ENCODE measurements around the gene ITGA2. TPM values are rescaled to one million over a fixed set of nuclear protein-coding genes. Genes with fewer than 3 reads are reported as not detected.

ITGA2 gene
- total and polyA plus RNA-seq, 2 of the 8 experiments (the other 6 are each of a cell fraction or from before 2014, with no cell fraction given), result 1.4 to 7.7 TPM

GRCh38 chr5:53032188-53032587 lies 43.0 kb downstream of the ITGA2 start:
- Histone ChIP-seq H3K23me2 (ENCODE audit: low read depth, low read length) (no peaks in the 10 kb centered on the region), H3K4ac (replicated peaks; ENCODE audit: insufficient read length, low read depth, low read length) (no peak overlapping the region), H3K79me2 (ENCODE audit: control insufficient read depth in 1 of 2, insufficient read depth in 2 of 2, low read length in 2 of 2) (no peaks in the 10 kb centered on the region), H3K14ac (ENCODE audit: insufficient read length) (no peak overlapping the region), H2AFZ (ENCODE audit: low read length) (no peak overlapping the region), H3K79me1 (ENCODE audit: low read depth, low read length) (no peaks in the 10 kb centered on the region), H2BK5ac (ENCODE audit: low read depth, low read length) (no peak overlapping the region), H3K4me2 (ENCODE audit: insufficient read depth in 1 of 2, low read depth in 2 of 2, low read length in 2 of 2) (no peak overlapping the region), H3K36me3 (ENCODE audit: control insufficient read depth in 2 of 4, insufficient read depth in 4 of 4, low read length in 3 of 4) (no peaks in the 10 kb centered on the region), H3K23ac (ENCODE audit: insufficient read length) (no peak overlapping the region), H2BK20ac (ENCODE audit: low read length) (no peak overlapping the region), H2BK15ac (ENCODE audit: low read length) (no peak overlapping the region), H4K8ac (ENCODE audit: extremely low read depth, insufficient read depth, low read length) (no peak overlapping the region), H3K4me1 (replicated peaks in 1 of 4; ENCODE audit: control insufficient read depth in 3 of 4, insufficient read depth in 4 of 4, low read length in 3 of 4) (no peaks in the 10 kb centered on the region), H3K56ac (replicated peaks; ENCODE audit: insufficient read length, low read depth, low read length) (no peak overlapping the region), H3K9ac (replicated peaks in 1 of 4; ENCODE audit: extremely low read depth in 1 of 4, low read depth in 3 of 4, low read length in 3 of 4) (no peak overlapping the region), H3K27me3 (replicated peaks in 1 of 4; ENCODE audit: control insufficient read depth in 3 of 4, extremely low read depth in 1 of 4, insufficient read depth in 3 of 4, low read length in 3 of 4) (no peaks in the 10 kb centered on the region), H3K27ac (ENCODE audit: low read depth, low read length) (no peak overlapping the region), H2BK12ac (ENCODE audit: low read depth, low read length) (no peak overlapping the region), H3K9me3 (ENCODE audit: insufficient read depth in 2 of 2, low read depth in 1 of 2, low read length in 1 of 2) (no peaks in the 10 kb centered on the region), H2AK5ac (ENCODE audit: low read depth, low read length) (no peak overlapping the region), H4K91ac (replicated peaks; ENCODE audit: insufficient read length, low read length) (no peak overlapping the region), H4K5ac (ENCODE audit: insufficient read length, low read depth, low read length) (no peak overlapping the region), H4K20me1 (replicated peaks in 1 of 2; ENCODE audit: control insufficient read depth in 1 of 2, insufficient read depth in 2 of 2, low read length in 2 of 2) (no peaks in the 10 kb centered on the region), H2BK120ac (replicated peaks; ENCODE audit: low read depth, low read length) (no peak overlapping the region), H3K18ac (ENCODE audit: extremely low read depth, low read length) (no peak overlapping the region), H3K4me3 (ENCODE audit: extremely low read depth in 1 of 4, insufficient read depth in 2 of 4, low read depth in 3 of 4, low read length in 4 of 4) (no peak overlapping the region)
- FAIRE-seq (no peak), DNase-seq (ENCODE audit: low read depth in 1 of 2, low spot score in 2 of 2) (no peak)
- ChIA-PET POLR2A (ENCODE audit: partially characterized antibody) (no interaction called here), CTCF (ENCODE audit: partially characterized antibody) (interaction anchor here (0.7 to 2.4 kb wide), 7 partner anchors 13 to 83 kb away, joined by 3 to 10 read pairs (median 3); no protein-coding TSS in a partner anchor)
- 68% methylated on average over 2 of the region's 2 CpGs; no CpG with 5 or more reads in 1 of the 2 experiments for WGBS, 2 experiments (ENCODE audit: extremely low coverage in 1 of 2, insufficient coverage in 1 of 2, insufficient read length in 1 of 2, insufficient replicate concordance in 2 of 2, low coverage in 1 of 2, low lambda C conversion rate in 2 of 2, missing lambda C conversion rate in 1 of 2)
- TF ChIP-seq HDAC6 (IDR thresholded peaks at IDR 0.05; ENCODE audit: low read depth, low read length) (no peak), SP4 (IDR thresholded peaks at IDR 0.05; ENCODE audit: low read length) (no peak), GTF2F1 (IDR thresholded peaks at IDR 0.05; ENCODE audit: borderline replicate concordance, low read depth, low read length) (no peak), SIX5 (IDR thresholded peaks at IDR 0.05; ENCODE audit: low read depth, low read length) (no peak), NANOG (IDR thresholded peaks at IDR 0.05; ENCODE audit: insufficient read depth, low read depth, low read length, poor library complexity, severe bottlenecking) (no peak), TCF12 (IDR thresholded peaks at IDR 0.05; ENCODE audit: low read depth, low read length) (no peak), CBX5 (IDR thresholded peaks at IDR 0.05; ENCODE audit: low read depth, low read length) (no peak), MAFK (IDR thresholded peaks at IDR 0.05; ENCODE audit: low read depth, low read length) (no peak), NRF1 (IDR thresholded peaks at IDR 0.05; ENCODE audit: low read depth, low read length) (no peak), POLR2A (IDR thresholded peaks at IDR 0.05; ENCODE audit: control extremely low read depth in 1 of 2, low read depth in 2 of 2, low read length in 2 of 2) (no peak), MAX (IDR thresholded peaks at IDR 0.05) (no peak), HDAC2 (IDR thresholded peaks at IDR 0.05; ENCODE audit: borderline replicate concordance in 1 of 2, low read depth in 2 of 2, low read length in 2 of 2) (no peak), CEBPB (IDR thresholded peaks at IDR 0.05; ENCODE audit: low read depth, low read length) (no peak), PHF8 (conservative IDR thresholded peaks at IDR 0.05; ENCODE audit: low read depth, low read length) (no peak), POLR2AphosphoS5 (IDR thresholded peaks at IDR 0.05; ENCODE audit: low read depth, low read length) (no peak)

Measured in H1 (cell line).